Prostate gland (tissue), 2 donors: Measurements from ENCODE around the gene LAMB1. TPM values are rescaled to one million over a fixed set of nuclear protein-coding genes. Genes with fewer than 3 reads are reported as not detected.

ENCODE experiments used
- DNase-seq: peaks from one replicate; pipeline ENCODE4 v3.0.0-alpha.2; 2019; ENCODE audit warnings: low spot score
- H3K27ac ChIP-seq, 2 donors: fragments of 200-600 bp; sonication (generic); 2 replicates each; pipeline ENCODE4 v1.5.1; 2017 to 2019
- H3K27me3 ChIP-seq: fragments of 200-600 bp; sonication (generic); replicated peaks from 2 replicates; pipeline ENCODE4 v1.5.1; 2019; ENCODE audit not compliant: insufficient read depth
- H3K36me3 ChIP-seq, 2 donors: fragments of 200-600 bp; sonication (generic); 1 replicate in 1 of 2; 2 replicates in 1 of 2; pipeline versions ENCODE4 v1.5.1 to v1.8.1; 2017 to 2019
- H3K4me1 ChIP-seq: fragments of 200-600 bp; sonication (generic); replicated peaks from 2 replicates; pipeline ENCODE4 v1.5.1; 2019
- H3K4me3 ChIP-seq, 2 donors: fragments of 200-600 bp; sonication (generic); 2 replicates each; pipeline ENCODE4 v1.5.1; 2017 to 2019
- H3K9me3 ChIP-seq: fragments of 200-600 bp; sonication (generic); 2 replicates; pipeline ENCODE4 v1.5.1; 2017
- POLR2A ChIP-seq: fragments of 450-650 bp; IDR thresholded peaks from one replicate; pipeline ENCODE4 v1.6.1; 2016; ENCODE audit warnings: antibody characterized with exemption, mild to moderate bottlenecking
- POLR2AphosphoS5 ChIP-seq: sonication (generic); formaldehyde crosslinking; IDR thresholded peaks from one replicate; pipeline ENCODE4 v1.6.1; 2017; ENCODE audit warnings: antibody characterized with exemption
- WGBS: methylation state at CpG from one replicate; pipeline ENCODE4 v1.1.5; 2018; 5-methylcytosine and 5-hydroxymethylcytosine counted together
- intact Hi-C: fragments of 100-400 bp; cut with DNase I; formaldehyde crosslinking; loops from one replicate; pipeline ENCODE4 v1.14.2; 2022
- total RNA-seq, 2 donors: library from RNA; depleted of rRNA; stranded (reverse); fragments of >200 nt; gene quantifications; one replicate each; pipeline ENCODE4 v1.1.0, GENCODE V29; 2016
- TF ChIP-seq, protein P1 (sequence below), 4 experiments: fragments of 200-600 bp in 2 of 4; fragments of 450-650 bp in 2 of 4; sonication (generic) in 2 of 4; IDR thresholded peaks; 1 replicate in 3 of 4; 2 replicates in 1 of 4; pipeline ENCODE4 v1.5.1; 2016 to 2019; ENCODE audit warnings: antibody characterized with exemption in 4 of 4, mild to moderate bottlenecking in 2 of 4, moderate library complexity in 2 of 4

The LAMB1 gene
- total RNA-seq, 2 donors from 2014 or later: 15.5 to 64.1 TPM

DNA sequence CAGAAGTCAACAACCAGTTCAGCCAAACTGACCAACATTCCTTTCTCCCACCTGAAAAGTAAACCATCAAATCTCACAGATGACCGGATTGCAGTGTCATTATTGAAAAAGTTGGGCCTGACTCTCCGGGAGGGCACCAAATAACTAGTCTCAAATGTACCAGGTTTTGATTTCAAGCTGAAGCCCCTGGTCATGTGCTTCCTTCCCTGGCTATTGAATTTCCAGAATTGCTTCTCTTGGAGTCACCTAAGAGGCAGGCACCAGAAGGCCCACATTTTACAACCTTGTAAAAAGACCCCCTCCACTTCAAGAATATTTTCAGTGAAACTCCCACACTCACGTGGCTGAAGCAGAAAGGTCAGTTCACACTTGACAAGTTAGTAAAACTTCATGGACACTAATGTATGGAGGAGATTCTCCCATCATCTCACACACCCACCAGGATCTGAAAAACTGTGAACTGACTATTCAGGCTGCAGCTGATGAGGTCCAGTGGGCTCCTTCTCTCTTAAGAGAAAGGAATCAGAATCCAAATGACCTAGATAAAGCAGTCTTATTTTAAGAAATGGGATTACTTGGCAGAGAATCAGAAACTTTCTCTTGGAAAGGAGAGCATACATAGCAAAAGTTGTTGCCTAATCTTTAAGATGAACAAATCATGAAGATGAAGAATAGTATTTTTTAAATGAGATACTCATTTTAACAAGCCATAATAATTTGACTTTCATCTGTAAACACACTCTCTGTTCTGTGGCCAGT lies 58.4 kb downstream of the LAMB1 start:
- DNase-seq: no peak
- H3K36me3 ChIP-seq: no peaks in the 10 kb centered on the region
- TF ChIP-seq POLR2AphosphoS5 (no peak), POLR2A (no peak)
- TF ChIP-seq, protein P1, sequence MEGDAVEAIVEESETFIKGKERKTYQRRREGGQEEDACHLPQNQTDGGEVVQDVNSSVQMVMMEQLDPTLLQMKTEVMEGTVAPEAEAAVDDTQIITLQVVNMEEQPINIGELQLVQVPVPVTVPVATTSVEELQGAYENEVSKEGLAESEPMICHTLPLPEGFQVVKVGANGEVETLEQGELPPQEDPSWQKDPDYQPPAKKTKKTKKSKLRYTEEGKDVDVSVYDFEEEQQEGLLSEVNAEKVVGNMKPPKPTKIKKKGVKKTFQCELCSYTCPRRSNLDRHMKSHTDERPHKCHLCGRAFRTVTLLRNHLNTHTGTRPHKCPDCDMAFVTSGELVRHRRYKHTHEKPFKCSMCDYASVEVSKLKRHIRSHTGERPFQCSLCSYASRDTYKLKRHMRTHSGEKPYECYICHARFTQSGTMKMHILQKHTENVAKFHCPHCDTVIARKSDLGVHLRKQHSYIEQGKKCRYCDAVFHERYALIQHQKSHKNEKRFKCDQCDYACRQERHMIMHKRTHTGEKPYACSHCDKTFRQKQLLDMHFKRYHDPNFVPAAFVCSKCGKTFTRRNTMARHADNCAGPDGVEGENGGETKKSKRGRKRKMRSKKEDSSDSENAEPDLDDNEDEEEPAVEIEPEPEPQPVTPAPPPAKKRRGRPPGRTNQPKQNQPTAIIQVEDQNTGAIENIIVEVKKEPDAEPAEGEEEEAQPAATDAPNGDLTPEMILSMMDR (IDR thresholded peaks at IDR 0.05): no peak
- H3K27me3 ChIP-seq: no peaks in the 10 kb centered on the region
- H3K9me3 ChIP-seq: no peaks in the 10 kb centered on the region
- WGBS: 65% methylated on average over 3 of the region's 3 CpGs
- no peak overlapping the region for H3K4me3 ChIP-seq
- H3K27ac ChIP-seq: no peak overlapping the region
- intact Hi-C loops: no loop called here
- H3K4me1 ChIP-seq: no peaks in the 10 kb centered on the region

- DNase-seq: no peak
- Histone ChIP-seq H3K36me3 (no peaks in the 10 kb centered on the region), H3K4me1 (no peaks in the 10 kb centered on the region), H3K4me3 (no peak overlapping the region), H3K27me3 (no peaks in the 10 kb centered on the region), H3K27ac (no peak overlapping the region), H3K9me3 (no peaks in the 10 kb centered on the region)
- intact Hi-C loops: no loop called here
- WGBS: 90% methylated on average over 4 of the region's 4 CpGs
- TF ChIP-seq, protein P1 (IDR thresholded peaks at IDR 0.05): no peak
- no peak for TF ChIP-seq POLR2AphosphoS5
- no peak for TF ChIP-seq POLR2A
Measured at GRCh38 chr7:107943018-107943417, 59.9 kb downstream of the LAMB1 start.

DNA sequence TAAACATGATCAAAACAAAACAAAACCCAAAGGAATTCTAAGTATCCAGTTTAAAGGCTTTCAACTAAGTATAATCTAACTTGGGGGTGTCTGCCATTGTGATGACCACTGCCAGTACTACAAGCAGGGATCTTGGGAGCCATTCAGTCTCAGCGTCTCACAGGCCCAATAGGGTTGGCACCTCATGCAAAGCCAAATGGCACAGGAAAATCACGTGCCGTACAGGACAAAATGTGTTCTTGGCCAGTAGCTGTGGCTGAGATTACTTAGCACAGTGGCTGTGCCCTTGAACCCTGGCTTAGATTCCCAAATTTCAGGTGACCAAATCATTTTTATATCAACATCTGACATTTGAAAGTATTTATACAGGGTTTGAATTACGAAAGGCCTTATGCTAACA lies 62.0 kb downstream of the LAMB1 start:
- Histone ChIP-seq H3K36me3 (no peaks in the 10 kb centered on the region), H3K27ac (no peak overlapping the region), H3K4me1 (no peaks in the 10 kb centered on the region), H3K4me3 (no peak overlapping the region), H3K9me3 (no peaks in the 10 kb centered on the region), H3K27me3 (no peaks in the 10 kb centered on the region)
- no peak for DNase-seq
- TF ChIP-seq POLR2AphosphoS5: no peak
- no peak for TF ChIP-seq POLR2A
- TF ChIP-seq, protein P1 (IDR thresholded peaks at IDR 0.05): no peak
- WGBS: 85% methylated on average over 4 of the region's 4 CpGs
- intact Hi-C loops: no loop called here

GRCh38 chr7:107939573-107940489 lies 63.1 kb downstream of the LAMB1 start:
- no peaks in the 10 kb centered on the region for H3K4me1 ChIP-seq
- intact Hi-C loops: no loop called here
- H3K27me3 ChIP-seq: no peaks in the 10 kb centered on the region
- no peak for DNase-seq
- peak overlapping the region; percentile 10 to 40 for H3K27ac ChIP-seq
- 62% methylated on average over 16 of the region's 16 CpGs for WGBS
- no peaks in the 10 kb centered on the region for H3K36me3 ChIP-seq
- TF ChIP-seq POLR2AphosphoS5 (peak; percentile 34), POLR2A (no peak)
- H3K9me3 ChIP-seq: no peaks in the 10 kb centered on the region
- H3K4me3 ChIP-seq: no peak overlapping the region

- Histone ChIP-seq H3K9me3 (no peaks in the 10 kb centered on the region), H3K36me3 (no peaks in the 10 kb centered on the region), H3K27me3 (no peaks in the 10 kb centered on the region), H3K27ac (peak overlapping the region; percentile 16 to 40), H3K4me3 (no peak overlapping the region), H3K4me1 (no peaks in the 10 kb centered on the region)
- TF ChIP-seq, protein P1 (IDR thresholded peaks at IDR 0.05): no peak
- peak; percentile 7 for TF ChIP-seq POLR2AphosphoS5
- no peak for DNase-seq
- WGBS: 32% methylated on average over 6 of the region's 6 CpGs
- intact Hi-C loops: no loop called here
Measured at GRCh38 chr7:107938456-107939250, 64.3 kb downstream of the LAMB1 start.
